HG02798 (cell line): ENCODE data around the gene SHC4.
"Not testable (repeated sequence)": the region's sequence is repeated elsewhere in the genome, so short reads cannot be mapped to it uniquely, and the experiment has no call there.

ENCODE experiments used
- ATAC-seq: cut with Tn5 transposase; IDR thresholded peaks from one replicate; pipeline ENCODE4 v1.9.1; 2021; ENCODE audit warnings: mild to moderate bottlenecking; ENCODE audit not compliant: unreplicated experiment, poor library complexity

Gene SHC4

DNA sequence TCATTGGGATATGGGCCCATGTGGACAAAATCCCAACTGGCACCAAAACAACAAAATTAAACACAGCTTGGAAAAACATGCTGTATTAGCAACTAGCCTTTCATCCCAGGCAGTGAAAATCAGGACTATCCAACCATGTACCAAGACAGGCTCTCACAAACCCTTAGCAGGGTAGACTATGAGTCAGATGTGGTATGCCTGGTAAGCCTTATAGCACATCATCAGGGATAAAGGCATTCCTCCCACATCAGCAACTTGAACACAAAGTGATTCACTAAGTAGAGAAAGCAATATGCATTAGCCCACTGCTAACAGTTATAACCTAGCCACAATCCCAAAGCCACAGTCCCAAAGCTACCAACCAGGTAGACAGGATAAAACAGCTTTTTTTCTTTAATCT, 160.9 kb downstream of the SHC4 start:
- ATAC-seq: no peak

DNA sequence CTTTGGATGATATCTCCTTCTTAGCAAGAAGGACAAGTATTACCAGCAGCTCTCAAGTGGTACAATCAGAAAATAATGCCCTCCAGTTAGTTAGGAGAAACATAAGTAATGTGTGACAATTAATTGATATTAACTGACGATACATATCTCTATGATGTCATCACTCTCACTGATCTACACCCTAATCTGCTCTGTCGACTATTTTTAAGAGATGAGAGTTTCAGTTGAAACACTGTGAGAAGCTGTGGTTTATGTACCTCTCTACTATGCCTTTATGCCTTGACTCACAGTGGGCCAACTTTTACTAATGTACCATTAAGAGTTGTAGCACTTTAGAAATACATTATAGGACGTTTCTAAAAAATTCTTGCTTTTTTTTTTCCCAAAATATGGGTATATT, 161.5 kb downstream of the SHC4 start:
- ATAC-seq: peak; percentile 66

GRCh38 chr15:48800811-48801455, 162.8 kb downstream of the SHC4 start:
- no peak for ATAC-seq

DNA sequence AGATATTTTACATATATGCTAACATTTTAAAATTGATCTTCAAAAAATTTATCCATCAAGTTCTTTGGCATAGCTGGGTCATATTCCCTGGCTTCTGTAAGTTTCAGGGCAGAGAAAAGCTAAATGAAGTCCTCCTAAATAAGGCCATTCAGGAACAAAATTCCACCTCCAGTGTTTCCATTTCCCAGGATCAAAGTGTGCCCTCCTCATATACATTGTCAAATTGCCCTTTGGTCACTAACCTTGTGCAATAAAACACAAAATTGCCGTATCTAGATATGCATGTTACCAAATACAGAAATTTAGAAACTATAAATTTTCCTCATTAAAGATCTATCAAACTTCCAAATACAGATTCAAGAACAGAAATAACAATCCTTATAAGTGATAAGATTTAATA, 163.5 kb downstream of the SHC4 start:
- no peak for ATAC-seq

- no peak for ATAC-seq
These were observed 165.4 kb downstream of the SHC4 start for GRCh38 chr15:48798319-48798718.

DNA sequence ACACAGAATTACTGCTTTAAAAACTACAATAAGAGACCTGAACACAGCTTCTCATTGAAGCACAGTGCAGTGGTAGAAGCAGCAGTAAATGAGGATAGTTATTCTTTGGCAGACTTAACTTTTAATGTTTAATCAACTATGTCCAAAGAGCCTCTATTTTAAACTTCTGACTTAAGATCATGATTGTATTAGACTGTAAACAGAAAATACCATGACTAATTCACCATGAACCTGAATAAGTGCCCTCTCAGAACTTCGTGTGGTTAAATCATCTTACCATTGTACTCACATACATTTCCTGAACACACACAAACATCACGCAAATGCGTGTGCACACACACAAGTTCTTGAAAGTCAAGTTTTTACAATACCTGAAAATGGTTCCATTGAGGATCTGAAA, 166.8 kb downstream of the SHC4 start:
- ATAC-seq: no peak

DNA sequence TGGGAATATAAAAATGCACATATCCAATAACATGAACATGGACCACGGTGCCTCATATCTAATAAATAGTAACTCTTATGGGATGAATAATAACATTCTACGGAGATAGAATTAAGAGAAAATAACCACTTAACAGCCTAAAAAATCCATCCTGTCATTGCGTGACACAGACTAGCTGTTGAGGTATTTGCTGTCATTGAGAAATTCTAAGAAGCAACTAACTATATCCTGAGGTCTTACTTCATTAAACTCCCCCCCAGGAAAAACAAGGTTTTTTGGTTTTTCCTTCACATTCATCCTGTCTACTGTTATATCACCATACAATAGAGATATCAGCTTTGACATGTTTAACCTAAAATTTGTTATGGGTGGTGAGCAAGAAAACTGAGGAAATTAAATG, 167.2 kb downstream of the SHC4 start:
- no peak for ATAC-seq

GRCh38 chr15:48795901-48796300, 167.8 kb downstream of the SHC4 start:
- no peak for ATAC-seq

DNA sequence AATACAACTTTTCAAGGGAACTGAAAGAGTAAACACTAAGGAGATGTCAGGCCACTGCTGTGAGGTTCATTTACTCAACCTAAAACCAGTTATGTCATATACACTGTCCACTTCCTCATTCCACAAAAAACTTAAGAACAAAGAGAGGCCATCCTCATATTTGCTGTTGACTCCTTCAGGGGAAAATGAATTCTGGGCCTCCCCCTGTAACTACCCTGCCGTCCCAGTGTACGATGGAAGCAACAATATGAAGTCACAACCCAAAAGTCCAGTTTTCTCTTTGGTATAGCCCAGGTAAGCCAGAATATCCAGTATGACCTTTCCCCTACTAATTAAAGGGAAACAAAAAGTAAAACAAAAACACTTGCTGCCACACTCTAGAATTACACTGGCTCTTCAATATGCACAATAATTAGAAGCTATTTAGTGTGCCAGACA, 169.0 kb downstream of the SHC4 start:
- peak; percentile 93 for ATAC-seq

GRCh38 chr15:48792408-48792807, 171.3 kb downstream of the SHC4 start:
- no peak for ATAC-seq

DNA sequence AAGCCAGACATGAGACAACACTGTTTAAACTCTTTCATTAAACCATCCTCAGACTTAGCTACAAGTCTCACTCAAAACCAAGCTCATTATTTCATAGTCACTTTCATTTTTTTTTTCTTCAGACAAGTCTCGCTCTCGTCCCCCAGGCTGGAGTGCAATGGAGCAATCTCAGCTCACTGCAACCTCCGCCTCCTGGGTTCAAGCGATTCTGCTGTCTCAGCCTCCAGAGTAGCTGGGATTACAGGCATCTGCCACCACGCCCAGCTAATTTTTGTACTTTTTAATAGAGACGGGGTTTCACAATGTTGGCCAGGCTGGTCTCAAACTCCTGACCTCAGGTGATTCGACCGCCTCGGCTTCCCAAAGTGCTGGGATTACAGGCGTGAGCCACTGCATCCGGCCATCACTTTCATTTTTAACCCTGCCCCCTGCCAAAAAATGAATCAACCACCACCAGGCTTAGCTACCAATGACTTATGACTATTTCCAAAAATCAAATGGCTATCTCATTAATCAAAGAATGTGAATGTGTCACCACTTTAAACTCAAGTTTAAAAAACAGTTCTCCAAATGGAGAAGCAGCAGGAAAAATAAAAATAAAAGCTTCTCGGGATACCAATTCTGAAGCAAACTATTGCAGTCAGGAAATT, 173.1 kb downstream of the SHC4 start:
- ATAC-seq: not testable (repeated sequence)

DNA sequence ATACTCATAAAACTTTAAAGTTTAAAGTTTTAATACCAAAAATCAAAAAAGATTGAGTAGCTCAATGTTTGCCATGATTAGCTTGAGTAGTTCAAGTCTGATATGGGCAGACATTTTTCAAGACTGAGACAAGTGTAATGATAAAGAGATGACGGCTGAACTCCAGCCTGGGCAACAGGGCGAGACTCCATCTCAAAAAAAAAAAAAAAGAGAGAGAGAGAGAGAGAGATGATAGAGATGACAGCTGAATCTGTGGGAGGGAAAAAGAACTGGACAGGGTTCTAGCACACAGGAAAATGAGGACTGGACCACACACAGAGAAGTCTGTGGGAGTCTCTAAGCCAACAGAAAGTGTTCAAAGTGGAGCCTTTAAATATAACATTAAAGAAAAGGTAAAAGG, 178.0 kb downstream of the SHC4 start:
- no peak for ATAC-seq

GRCh38 chr15:48785195-48785594, 178.5 kb downstream of the SHC4 start:
- ATAC-seq: no peak

- ATAC-seq: no peak
These were observed 179.0 kb downstream of the SHC4 start for GRCh38 chr15:48784756-48785155.

GRCh38 chr15:48782911-48783310, 180.8 kb downstream of the SHC4 start:
- ATAC-seq: no peak

DNA sequence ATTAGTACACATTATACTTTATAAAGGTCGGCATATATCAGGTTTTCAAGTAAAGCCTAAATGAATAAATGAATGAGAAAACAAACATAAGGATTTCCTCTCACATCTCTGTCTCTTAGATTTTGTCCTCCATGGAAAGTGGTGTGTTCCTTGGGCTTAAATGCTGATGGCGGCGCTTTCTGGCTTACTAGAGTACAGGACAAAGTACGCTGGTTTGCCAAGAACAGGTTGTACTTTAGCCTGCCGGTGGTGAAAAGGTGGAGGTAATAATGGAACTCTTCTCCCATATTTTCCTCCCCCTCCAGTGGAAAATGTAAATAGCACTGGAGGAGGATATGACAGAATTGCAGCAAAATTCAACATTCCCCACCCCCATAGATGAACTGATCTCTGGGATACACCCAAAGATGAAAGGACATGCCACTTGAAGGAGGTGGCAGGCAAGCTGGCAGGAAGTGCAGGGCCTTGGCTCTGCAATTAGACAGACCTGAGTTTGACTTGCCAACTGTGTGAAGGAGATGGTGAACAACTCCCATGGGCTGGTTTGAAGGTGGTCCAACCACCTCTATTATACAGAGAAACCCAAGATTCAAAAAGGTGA, 182.1 kb downstream of the SHC4 start:
- no peak for ATAC-seq

DNA sequence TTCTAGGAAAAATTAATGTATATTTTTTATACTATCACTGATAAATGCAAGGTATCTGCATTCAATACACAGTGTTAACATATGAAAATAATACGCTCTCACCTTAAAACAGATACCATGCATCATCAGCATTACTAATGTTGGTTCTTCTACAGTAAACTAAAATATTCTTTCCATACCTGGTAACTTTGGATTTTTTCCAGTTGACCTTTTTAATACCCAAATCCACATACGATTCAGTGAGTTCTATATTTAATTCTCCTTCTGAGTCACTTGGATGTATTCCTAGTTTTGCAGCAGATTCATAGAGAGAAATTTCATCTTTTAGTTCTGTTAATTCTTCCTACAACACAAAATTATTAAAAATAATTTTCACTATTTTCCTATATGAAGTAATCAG, 182.7 kb downstream of the SHC4 start:
- no peak for ATAC-seq

GRCh38 chr15:48778331-48778730, 185.4 kb downstream of the SHC4 start:
- no peak for ATAC-seq

DNA sequence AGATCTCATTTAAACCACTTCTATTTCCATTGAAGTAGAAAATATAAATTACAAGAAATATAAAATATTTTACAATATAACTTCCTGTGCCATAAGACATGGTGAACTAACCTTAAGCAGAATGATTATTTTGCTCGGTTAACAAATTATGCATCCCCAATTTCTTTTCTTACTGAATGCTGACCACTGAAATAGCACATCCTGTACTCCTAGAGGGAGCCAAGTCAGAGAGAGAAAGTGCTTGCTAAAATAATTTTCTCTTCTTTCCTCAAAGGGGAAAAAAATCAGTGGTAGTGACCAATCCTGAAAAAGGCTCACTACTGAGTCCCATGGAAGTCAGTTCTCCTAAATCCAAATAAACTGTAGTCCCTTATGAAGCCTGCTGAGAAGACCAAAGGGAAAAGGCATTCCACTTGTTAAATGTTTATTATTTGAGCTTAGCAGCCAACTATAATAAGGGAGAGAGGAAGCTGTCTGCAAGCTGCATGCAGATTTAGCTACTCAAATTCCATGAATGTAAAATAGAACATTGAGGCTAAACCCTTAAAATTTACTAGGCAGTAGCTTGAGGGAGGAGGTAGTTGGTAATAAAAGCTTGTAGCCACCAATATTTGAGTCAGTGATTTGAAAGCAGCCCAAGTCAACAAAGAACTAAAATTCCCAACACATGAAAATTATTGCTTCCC, 185.9 kb downstream of the SHC4 start:
- no peak for ATAC-seq

GRCh38 chr15:48775546-48775945, 188.2 kb downstream of the SHC4 start:
- ATAC-seq: no peak

- ATAC-seq: no peak
These were observed 189.2 kb downstream of the SHC4 start for GRCh38 chr15:48774484-48774883.
